GM21360 (cell line): ENCODE data around the gene CACNA2D1.

Experiments used
- ATAC-seq: cut with Tn5 transposase; IDR thresholded peaks from one replicate; pipeline ENCODE4 v1.9.1; 2021; ENCODE audit warnings: mild to moderate bottlenecking, moderate library complexity; ENCODE audit not compliant: unreplicated experiment

Gene CACNA2D1

DNA sequence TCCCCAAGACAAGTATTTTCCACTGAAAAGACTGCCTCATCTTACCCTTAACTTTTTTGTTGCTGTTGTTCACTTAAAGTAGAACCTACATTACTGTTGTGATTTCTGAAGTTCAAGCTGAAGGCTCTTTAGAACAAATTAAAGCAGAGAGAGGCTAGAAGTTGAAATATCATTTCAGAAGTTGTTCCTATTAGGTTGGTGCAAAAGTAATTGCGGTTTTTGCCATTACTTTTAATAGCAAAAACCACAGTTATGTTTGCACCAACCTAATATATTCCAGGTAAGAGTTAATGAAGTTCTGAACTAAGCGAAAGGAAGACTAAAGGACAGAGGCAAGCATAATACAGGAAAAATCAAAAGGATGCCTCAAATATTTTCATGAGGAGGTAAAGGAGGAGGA lies 153.7 kb downstream of the CACNA2D1 start:
- ATAC-seq, result no peak

DNA sequence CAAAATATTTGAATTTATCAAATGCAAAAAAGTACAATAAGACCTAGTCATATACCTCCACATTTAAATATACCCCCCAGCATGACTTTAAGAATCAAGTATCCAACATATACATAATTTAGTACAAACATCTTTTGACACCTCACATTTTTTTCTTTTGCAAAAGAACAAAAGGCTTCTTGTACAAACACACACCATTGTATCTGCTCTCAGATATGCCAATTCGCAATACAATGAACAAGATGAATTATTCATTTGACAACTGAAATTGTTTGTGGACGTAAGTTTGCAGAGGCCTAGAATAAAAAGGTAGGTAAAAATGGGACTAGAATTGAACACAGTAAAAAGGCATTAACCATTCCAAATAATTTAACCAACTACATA lies 154.4 kb downstream of the CACNA2D1 start:
- ATAC-seq, result no peak

DNA sequence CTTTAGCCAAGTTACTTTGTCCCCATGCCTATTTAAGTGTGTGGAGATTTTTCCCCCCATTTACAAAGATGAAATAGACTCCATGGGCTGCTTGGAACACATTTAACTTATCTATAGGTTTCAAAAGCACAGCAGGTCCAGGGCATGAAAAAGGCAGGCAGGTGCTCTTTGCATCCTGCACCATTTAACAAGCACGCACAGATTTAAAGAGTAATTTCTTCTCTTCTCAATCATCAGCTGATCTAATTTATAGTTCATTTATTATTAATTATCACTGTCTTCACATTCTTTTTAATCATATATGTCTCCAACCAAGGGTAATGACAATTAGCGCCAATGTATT lies 156.8 kb downstream of the CACNA2D1 start:
- ATAC-seq, result no peak

DNA sequence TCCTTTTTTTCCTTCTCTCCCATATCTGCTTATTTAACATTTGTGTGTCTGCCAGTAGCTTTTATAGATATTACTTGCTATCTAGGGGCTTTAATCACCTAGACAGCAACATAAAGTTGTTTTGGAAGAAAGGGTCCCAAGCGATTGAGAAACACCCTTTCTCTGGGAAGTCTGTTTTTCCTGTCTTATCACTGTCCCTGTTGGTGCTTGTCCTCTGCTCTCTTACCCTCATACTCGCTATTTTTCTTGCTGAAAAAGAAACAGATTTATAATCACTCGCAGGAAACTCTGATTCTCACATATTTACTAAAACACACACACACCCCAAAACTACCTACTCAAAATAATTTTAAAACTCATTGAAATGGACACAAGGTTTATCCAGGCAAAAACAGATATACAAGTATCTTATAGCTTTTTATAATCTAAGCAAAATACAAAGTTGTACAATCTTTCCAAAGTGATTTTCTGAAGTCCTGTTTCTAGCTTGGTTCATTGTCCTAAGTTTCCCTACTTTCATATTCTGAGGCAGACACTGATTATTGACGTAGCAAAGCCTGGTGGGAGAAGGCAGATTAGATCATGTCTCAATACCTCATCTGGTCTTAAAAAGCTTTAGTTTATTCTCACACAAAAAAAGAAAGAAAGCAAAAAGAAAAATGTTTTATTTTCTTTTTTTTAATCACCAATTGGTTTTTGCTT lies 157.3 kb downstream of the CACNA2D1 start:
- ATAC-seq, result no peak

DNA sequence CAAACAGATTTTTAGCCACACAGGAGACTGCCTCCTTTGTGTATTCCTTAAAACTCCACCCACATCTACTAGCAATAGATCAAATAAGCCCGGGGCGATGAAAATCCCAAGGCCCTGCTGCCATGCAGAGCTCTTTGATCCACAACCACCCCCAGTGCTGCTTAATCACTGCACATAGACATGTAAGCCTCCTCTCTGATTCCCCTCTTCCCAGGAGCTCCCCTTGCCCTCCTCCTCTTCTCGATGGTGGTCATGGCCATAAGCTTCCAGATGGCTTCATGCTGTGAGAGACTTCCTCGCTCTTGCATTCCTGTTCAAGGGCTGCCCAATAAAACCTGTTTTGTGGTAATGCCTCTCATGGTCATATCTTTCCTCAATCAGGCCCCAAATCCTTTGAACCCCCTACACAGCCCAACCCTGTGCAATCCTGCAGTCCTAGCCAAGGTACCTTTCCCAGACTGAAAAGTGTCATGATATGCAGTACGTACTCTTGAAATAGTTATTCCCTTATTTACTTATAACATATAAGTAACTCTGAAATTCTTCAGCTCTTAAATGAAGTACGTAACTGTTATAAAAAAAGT lies 158.5 kb downstream of the CACNA2D1 start:
- ATAC-seq, result no peak

DNA sequence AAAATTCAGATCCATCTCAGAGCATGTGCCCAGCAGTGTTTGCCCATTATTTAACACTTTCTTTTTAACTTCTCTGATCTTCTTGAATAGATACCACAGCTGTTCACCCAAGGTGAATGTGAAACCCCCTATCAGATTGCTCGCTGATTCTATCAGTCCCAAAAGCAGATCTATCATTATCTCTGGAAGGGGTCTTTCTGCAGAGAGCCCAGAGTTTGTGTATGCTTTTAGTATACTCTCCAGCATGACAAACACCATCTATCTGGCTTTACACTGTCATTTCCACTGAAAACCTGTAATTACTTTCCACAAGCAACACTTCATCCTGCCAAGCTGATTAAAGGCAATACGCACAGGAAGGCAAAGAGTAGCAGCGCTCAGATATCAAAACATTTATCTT lies 168.2 kb downstream of the CACNA2D1 start:
- no peak for ATAC-seq

DNA sequence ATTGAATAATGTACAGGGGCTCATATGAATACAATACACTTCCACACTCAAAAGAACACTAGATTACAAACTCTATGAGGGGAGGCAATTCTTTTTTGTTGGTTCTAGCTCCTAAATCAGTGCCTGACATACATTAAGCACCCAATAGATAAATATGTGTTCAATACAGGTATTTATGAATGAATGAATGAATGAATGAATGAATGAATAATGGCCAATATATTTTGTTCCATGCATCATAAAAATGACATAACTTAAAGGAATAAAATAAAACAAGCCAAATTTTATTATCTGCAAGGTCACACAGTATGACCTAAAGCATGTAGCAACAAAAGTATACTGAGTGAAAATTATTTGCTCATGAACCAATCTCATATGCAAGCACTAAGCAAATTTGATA lies 168.9 kb downstream of the CACNA2D1 start:
- no peak for ATAC-seq

DNA sequence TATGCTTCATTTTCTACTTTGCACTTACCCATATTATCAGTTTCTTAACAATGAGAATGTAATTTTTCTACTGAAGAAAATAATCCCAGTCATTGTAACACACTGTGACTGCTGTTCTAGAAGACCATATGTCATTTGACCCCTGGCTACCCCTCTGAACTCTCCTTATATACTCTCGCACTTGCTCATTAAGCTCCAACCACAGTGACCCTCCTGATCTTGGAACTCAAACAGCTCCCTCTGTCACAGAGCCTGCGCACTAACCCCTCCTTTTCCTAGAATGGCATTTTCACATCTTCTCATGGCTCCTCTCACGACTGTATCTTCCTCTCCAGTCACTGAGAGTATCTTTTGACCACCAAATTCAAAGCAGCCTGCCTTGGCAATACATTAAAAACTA lies 169.7 kb downstream of the CACNA2D1 start:
- no peak for ATAC-seq

DNA sequence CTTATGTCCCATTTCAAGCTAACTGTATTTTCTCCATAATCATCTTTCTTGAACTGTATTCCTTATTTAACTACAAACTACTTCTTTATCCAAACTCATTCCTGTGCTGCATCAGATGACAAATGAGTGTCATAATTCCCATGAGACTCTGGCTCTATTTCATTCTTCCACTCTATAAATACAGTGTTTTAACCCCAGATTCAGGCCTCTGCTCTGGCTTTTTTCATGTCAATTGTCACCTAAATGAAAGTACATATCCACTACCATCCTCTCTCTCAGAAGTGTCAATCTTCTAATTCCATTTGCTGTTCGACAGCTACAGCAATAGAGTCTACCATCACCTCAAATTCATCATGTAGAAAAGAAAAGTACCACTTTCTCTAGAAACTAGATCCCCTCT lies 172.7 kb downstream of the CACNA2D1 start:
- ATAC-seq, result no peak

DNA sequence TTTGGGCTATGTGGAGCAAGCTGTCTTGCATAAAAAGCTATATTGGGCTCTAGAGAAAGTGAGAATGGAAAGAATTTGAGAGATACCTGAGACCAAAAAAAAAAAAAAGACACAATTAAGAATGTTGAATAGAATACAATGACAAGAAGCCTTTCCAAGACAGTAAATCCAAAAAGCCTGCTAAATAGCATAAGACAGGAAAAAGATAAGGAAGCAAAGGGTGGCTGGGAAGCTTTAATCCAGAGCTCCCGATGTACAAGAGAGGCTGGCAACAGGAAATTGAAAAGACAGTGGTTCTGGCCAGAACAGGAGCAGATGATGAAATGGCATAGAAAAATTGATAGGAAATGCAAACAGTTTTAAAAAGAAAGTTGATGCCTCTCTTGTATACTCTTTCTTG lies 174.9 kb downstream of the CACNA2D1 start:
- no peak for ATAC-seq

DNA sequence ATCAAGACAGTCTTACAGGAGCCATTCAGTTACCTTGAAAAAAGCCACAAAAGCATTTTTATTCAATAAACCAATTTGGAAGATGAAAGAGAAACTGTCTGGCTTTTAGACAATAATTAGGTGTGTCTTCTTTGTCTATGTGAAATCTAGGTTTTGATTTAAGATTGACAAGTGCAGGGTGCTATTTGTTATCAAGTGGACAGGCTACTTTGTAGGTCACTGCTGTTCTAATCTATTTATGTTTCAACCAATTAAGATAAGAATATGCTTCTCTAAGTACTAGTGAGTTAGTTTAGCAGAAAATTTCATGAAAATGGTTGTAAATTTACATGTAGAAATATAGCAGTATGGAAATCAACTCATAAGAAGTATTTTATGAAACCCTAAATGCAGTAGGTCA lies 177.5 kb downstream of the CACNA2D1 start:
- no peak for ATAC-seq

DNA sequence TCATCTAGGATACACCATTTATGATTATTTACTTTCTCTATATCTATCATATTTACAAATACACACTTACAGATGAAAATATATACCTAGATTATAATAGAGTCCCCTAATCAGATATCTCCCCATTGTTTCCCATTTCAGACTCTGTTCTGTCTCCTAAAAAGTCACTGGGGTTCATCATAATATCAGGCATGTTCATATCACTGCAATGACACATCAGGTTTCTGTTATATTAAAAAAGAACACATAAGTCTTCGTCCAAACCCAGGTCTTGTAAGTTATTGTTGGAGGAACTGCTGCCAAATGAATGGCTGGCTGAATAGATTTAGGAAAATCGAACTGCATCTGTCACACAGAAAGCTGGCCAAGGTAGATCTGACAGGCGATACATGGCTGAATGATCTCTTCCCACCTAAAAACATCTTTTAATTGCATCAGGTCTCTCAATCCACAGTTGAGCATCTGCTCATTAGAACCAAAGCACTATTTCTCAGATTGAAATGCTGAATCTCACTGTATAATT lies 178.7 kb downstream of the CACNA2D1 start:
- ATAC-seq, result no peak

DNA sequence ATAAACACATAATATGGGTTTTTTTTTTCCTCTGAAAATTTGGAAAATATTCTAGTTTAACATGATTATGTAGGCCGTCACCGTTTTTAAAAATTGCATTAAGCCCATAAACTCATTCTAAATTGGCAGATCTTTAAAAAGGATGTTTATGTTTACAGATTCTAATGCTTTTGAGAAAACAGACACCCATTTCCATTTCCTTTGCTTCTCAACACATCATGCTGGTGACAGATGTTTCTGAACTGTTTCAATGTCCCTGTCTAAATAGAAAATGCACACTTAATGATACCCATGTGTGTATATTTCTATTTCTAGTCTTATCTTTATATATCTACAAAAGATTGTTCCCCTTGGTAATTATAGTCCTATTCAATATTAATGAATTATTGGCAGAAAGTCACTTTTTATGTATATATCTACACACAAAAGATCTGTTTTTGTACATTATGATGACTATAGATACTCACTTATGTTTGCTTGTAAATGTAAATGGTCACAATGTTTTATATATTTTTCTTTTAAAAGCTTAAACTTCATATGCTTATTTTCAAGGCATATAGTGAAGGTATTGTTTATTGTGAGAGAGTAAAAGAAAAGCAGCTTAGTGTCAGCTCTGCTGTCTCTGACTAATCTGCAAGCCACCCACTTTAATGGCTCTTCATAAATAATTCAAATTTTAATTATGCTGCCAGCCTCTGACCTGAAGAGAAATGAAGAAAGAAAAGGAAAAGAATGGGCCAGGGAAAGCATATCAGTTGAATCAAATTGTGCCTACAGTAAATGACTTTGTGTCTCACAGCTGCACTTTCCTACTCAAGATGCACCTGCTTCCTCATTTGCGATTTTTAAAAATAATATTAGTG lies 179.4 kb downstream of the CACNA2D1 start:
- ATAC-seq, result no peak

DNA sequence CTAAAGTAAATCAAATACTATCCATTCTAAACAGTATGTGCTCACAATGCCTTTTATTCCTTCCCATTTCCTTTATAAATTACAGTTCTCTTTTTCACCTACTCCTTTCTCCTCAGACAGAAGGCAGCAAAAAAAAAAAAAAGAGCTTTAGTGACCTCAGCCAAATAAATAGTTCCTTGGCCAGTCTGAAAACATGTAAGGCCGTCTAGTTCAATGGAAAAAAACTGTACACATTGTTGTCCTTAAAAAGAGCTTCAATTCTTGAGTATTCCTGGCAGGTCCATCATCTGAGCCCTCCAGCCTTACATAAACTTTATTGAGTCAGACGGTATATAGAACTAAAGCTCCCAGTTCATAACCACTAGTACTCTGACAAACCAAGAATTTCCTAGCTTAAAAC lies 185.4 kb downstream of the CACNA2D1 start:
- no peak for ATAC-seq

DNA sequence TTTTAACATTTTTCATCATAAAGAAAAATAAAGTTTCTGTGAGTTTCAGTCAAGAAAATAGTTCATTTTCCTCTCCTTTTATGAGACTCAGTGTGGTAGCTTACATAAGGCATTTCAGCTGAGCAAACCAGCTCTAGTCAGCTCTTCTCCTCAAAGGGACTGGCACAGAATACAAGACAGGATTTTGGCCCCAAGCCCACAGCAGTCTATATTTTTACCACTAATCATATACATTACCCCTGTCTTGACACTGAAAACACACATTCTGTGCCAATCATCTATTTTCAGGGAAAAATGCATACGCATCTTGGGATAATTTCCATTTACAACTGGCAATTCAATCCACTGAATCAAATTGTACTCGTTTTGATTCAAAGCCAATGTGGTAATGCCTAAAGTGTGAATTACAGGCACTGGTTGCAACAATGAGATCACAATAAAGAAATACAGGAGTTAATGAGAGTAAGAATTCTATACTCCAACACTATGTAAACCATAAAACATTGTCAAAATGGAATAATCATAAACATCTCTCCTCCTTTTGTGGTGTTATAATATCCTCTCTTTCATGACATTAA lies 186.4 kb downstream of the CACNA2D1 start:
- ATAC-seq, result no peak

DNA sequence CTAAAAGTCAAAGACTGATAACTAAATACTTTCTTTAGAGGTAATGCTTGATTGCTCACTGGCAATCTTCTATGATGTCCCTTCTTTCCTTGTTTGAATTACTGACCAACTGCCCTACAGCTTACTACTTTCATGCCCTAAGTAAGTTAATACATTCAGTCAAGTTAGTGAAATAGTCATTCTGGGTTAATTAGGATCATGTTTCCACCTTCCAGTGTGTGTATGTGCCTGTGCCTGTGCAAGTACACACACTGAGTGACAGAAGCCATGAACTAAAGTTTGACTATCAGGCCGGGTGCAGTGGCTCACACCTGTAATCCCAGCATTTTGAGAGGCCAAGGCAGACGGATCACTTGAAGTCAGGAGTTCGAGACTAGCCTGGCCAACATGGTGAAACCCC lies 187.9 kb downstream of the CACNA2D1 start:
- ATAC-seq, result no peak

DNA sequence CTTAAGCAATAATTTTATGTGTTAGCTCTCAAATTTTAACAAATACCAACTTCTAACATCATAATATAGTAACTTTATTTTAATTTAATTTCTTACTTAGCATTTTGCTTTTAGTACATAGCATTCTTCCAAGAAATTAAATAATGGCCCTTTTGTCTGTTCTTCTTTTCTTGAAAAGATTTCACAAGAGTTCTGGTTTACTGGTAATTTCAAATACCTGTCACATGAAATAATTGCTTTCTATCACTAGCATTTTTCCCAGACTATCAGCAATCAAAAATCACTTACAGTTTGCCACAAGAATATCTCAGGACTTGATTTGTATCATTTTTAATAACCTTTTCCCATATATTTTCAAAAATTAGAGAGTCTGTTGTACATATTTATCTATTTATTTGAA lies 193.0 kb downstream of the CACNA2D1 start:
- no peak for ATAC-seq

DNA sequence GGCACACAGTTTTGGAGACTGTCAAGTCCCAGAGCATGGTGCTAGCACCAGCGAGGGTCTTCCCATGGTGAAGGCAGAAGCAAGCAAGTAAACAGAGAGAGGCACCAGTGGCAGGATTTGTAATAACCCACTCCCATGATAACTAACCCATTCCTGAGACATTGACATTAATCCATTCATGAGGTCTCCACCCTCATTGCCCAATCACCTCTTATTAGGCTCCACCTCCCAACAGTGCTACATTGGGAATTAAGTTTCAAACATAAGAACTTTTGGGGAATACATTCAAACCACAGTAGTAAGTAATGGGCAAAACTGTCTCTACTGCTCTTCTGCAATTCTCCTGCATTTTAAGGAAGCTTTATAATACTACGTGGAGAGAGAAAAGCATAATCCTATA lies 193.6 kb downstream of the CACNA2D1 start:
- ATAC-seq, result no peak

DNA sequence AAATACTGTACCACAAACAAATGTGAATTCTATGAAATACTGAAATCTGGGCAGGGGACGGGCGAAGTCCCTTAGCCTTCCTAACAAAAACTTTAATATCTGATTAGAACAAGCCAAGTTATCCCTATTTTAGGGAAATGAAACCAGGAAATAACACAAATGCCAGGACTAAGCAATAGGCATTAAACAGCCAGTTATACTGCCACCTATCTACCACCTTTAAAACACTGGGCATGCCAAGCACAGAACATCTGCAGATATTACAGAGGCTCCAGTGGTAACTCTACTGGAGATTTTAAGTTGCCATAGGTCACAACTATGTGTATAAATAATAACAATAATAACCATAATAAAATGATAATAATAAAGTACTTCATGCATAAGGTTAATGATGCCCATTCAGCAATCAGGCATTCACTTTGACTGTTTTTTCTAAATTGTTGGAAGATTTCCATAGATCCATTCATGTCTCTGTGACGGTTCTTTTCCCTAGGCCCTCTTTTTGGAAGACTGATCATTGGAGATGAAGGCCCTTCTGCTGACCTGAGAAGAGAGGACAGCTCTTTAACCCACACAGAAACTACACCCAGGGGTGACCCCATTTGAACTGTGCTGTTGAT lies 195.7 kb downstream of the CACNA2D1 start:
- ATAC-seq, result no peak

DNA sequence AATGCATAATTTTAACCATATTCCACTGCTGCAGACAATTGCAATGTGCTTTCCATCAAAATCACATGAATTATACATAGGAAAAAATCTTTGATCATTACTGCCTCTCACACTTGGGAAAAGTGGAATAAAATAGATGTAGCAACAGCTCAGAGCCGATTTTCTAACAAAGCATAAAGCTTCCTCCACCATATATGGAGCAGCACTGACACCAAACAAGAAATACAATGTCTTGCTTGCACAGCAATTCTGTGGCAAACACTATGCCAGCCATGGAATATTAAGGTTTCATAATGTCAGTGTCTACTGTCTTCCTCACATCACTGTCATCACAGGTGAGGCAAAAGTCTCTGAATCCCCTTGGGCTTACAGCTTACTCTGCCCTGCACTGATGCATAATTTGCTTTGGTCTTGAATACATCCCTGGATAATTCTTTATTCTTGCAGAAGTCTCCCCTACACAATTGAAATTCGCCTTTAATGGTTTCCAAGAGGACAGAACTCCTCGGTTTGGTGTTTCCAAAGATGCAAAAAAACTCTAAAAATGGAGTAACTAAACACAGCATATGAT lies 198.5 kb downstream of the CACNA2D1 start:
- no peak for ATAC-seq

DNA sequence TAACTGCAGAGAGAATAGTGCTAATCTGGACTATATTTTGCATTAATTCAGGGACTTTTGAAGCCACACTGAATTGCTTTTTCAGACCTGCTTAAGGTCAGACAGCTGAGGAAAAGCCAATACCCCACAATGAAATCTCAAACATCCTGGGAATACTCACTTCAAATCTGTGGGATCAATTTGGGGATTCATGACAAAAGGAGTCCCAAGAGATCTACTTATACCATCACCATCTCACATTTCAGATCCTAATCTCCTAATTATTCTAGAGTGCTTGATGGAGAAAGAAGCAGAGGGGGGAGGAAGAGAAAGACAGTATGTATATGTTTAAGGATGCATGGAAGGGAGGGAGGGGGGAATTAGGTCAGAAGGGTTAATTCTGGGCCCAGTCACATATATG lies 202.2 kb downstream of the CACNA2D1 start:
- ATAC-seq, result no peak
